ENCODE results near the gene EPDR1. TPM values are rescaled to one million over a fixed set of nuclear protein-coding genes. Genes with fewer than 3 reads are reported as not detected.

The EPDR1 gene
- total RNA-seq, 1 donor from 2014 or later, result 6.1 TPM

DNA sequence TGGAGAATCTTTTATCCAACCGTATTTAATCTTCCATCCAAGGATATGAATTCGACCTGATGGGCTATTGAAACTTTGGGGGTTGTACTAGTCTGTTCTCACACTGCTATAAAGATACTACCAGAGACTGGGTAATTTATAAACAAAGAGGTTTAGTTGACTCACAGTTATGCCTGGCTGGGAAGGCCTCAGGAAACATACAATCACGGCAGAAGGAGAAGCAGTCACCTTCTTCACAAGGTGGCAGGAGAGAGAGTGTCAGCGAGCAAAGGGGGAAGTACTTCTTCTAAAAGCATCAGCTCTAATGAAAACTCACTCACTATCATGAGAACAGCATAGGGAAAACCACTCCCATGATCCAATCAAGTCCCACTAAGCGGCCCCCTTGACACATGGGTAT, 43.8 kb downstream of the EPDR1 start:
- DNase-seq (ENCODE audit: extremely low spot score, unreplicated experiment), result no peak
- H3K4me3 Mint-ChIP-seq, result no peak overlapping the region
- no peaks in the 10 kb centered on the region for H3K36me3 Mint-ChIP-seq
- no peak overlapping the region for H3K27ac Mint-ChIP-seq
- TF ChIP-seq, protein P1, sequence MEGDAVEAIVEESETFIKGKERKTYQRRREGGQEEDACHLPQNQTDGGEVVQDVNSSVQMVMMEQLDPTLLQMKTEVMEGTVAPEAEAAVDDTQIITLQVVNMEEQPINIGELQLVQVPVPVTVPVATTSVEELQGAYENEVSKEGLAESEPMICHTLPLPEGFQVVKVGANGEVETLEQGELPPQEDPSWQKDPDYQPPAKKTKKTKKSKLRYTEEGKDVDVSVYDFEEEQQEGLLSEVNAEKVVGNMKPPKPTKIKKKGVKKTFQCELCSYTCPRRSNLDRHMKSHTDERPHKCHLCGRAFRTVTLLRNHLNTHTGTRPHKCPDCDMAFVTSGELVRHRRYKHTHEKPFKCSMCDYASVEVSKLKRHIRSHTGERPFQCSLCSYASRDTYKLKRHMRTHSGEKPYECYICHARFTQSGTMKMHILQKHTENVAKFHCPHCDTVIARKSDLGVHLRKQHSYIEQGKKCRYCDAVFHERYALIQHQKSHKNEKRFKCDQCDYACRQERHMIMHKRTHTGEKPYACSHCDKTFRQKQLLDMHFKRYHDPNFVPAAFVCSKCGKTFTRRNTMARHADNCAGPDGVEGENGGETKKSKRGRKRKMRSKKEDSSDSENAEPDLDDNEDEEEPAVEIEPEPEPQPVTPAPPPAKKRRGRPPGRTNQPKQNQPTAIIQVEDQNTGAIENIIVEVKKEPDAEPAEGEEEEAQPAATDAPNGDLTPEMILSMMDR (conservative IDR thresholded peaks at IDR 0.05), result no peak
- no peaks in the 10 kb centered on the region for H3K9me3 Mint-ChIP-seq
- H3K27me3 Mint-ChIP-seq, result no peaks in the 10 kb centered on the region
- no peaks in the 10 kb centered on the region for H3K4me1 Mint-ChIP-seq (ENCODE audit: unreplicated experiment)

DNA sequence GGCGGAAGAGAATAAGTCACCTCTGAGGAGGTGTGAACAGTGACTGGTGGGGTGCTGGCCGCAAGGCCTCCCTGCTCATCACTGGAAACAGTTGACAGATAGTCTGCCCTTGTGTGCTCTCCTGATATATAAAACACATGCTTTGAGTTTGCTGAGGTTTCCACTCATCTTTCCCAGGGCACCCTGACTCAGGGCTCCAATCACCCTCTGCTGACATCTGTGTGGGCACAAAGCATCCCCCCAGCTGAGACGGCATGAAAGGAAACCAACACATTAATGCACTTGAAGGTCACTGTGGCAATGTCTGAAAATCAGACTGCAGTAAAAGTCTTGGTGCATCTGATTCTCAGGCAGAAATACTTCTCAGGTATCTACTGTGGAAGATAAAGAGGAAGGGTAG, 49.8 kb downstream of the EPDR1 start:
- no peak for DNase-seq (ENCODE audit: extremely low spot score, unreplicated experiment)
- no peaks in the 10 kb centered on the region for H3K36me3 Mint-ChIP-seq
- H3K27me3 Mint-ChIP-seq, result no peaks in the 10 kb centered on the region
- no peaks in the 10 kb centered on the region for H3K4me1 Mint-ChIP-seq (ENCODE audit: unreplicated experiment)
- no peak overlapping the region for H3K4me3 Mint-ChIP-seq
- no peak overlapping the region for H3K27ac Mint-ChIP-seq
- no peaks in the 10 kb centered on the region for H3K9me3 Mint-ChIP-seq
- TF ChIP-seq, protein P1 (conservative IDR thresholded peaks at IDR 0.05), result no peak

DNA sequence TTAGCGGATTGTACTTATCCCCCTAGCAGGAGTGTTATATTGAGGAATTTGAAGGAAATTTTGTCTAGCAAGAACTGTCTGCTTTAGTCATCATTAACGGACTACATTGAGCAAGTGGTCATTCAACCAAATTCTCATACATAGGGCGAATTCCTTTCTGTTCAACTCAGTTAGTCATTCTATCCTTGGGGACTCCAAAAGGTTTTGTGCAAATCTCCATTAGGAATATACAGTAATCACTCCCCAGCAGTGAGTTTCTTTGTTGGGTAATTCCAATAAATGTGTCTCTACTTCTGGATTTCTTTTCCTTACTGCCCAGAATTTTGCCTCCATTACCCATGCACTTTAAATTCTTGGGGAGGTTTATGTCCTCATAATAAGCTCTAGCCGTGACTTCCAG, 51.1 kb downstream of the EPDR1 start:
- no peaks in the 10 kb centered on the region for H3K36me3 Mint-ChIP-seq
- no peak for DNase-seq (ENCODE audit: extremely low spot score, unreplicated experiment)
- no peaks in the 10 kb centered on the region for H3K4me1 Mint-ChIP-seq (ENCODE audit: unreplicated experiment)

DNA sequence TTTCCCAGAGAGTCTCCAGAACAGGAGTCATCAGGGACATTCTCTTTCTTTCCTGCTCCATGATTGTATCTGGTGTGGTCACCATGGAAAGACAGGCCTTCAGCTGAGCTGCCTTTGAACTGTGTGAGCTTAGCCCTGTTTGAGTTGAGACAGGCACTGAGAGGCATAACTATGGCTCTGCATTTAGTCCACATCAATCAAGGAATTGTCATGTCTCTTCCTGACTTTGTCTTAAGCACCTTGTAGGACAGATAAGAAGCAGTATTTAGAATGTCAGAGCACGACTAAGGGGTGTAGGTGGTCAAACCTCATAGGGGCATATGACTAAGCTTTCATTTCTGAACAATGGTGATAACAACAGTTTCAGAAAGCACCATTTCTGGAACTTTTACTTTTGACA, 53.5 kb downstream of the EPDR1 start:
- no peaks in the 10 kb centered on the region for H3K36me3 Mint-ChIP-seq
- no peak overlapping the region for H3K4me3 Mint-ChIP-seq
- DNase-seq (ENCODE audit: extremely low spot score, unreplicated experiment), result no peak
- TF ChIP-seq, protein P1 (conservative IDR thresholded peaks at IDR 0.05), result no peak
- no peaks in the 10 kb centered on the region for H3K9me3 Mint-ChIP-seq
- no peak overlapping the region for H3K27ac Mint-ChIP-seq
- H3K27me3 Mint-ChIP-seq, result no peaks in the 10 kb centered on the region
- no peaks in the 10 kb centered on the region for H3K4me1 Mint-ChIP-seq (ENCODE audit: unreplicated experiment)

More for the DNA sequence above, 51.1 kb downstream of the EPDR1 start:
- H3K4me3 Mint-ChIP-seq, result no peak overlapping the region
- TF ChIP-seq, protein P1 (conservative IDR thresholded peaks at IDR 0.05), result no peak
- H3K27me3 Mint-ChIP-seq, result no peaks in the 10 kb centered on the region
- H3K9me3 Mint-ChIP-seq, result no peaks in the 10 kb centered on the region
- no peak overlapping the region for H3K27ac Mint-ChIP-seq

DNA sequence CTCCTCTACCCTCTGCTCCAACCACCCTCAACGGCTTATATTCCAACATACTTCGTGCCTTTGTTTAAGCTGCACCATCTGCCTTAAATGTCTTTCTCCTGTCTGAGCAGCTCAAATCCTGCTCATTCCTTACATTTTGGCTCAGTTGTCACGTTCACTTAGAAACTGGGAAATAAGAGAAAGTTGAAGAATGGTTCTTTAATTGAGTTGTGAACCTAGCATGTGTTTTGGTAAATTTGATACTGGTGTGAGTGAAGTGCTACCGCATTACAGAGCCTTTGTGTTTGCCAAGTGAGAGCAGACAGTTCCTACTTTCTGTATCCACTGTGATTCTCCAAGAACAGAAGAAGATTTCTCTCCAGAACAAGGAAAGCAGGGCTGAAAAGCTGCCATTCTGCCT, 54.3 kb downstream of the EPDR1 start:
- H3K4me1 Mint-ChIP-seq (ENCODE audit: unreplicated experiment), result no peaks in the 10 kb centered on the region
- no peaks in the 10 kb centered on the region for H3K27me3 Mint-ChIP-seq
- TF ChIP-seq, protein P1 (conservative IDR thresholded peaks at IDR 0.05), result no peak
- H3K4me3 Mint-ChIP-seq, result no peak overlapping the region
- H3K27ac Mint-ChIP-seq, result no peak overlapping the region
- H3K9me3 Mint-ChIP-seq, result no peaks in the 10 kb centered on the region
- H3K36me3 Mint-ChIP-seq, result no peaks in the 10 kb centered on the region
- DNase-seq (ENCODE audit: extremely low spot score, unreplicated experiment), result no peak

DNA sequence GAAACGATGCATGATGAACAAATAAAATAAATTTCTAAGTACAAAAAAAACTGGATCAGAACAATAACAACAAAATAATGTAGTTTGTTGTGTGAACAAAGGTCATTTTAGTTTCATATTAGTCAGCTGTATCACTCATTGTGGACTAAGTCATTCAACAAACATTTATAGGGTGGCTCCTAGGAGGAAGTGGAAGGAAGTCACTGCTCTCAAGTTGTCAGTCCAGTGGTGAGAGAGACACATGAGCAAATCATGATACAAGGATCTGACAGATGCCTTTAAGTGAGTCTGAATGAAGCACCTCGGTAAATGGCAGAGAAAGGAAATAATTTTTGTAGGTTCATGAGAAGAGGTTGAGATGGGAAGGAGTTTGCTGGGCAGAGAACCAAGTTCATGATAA, 56.8 kb downstream of the EPDR1 start:
- TF ChIP-seq, protein P1 (conservative IDR thresholded peaks at IDR 0.05), result no peak

More for the DNA sequence above, 56.8 kb downstream of the EPDR1 start:
- Mint-ChIP-seq H3K27me3 (no peaks in the 10 kb centered on the region), H3K9me3 (no peaks in the 10 kb centered on the region), H3K36me3 (no peaks in the 10 kb centered on the region), H3K4me1 (ENCODE audit: unreplicated experiment) (no peaks in the 10 kb centered on the region), H3K4me3 (no peak overlapping the region), H3K27ac (peak overlapping the region; percentile 3)
- no peak for DNase-seq (ENCODE audit: extremely low spot score, unreplicated experiment)

All from type B pancreatic cell (in vitro differentiated cells).